ENCODE measurements around the gene RNF31.
"Not testable (repeated sequence)": the region's sequence is repeated elsewhere in the genome, so short reads cannot be mapped to it uniquely, and the experiment has no call there.

The RNF31 gene

GRCh38 chr14:24146978-24147760 is at the start of gene RNF31:
Gene RNF31 (plus strand): TSS chr14:24147498. CDS start chr14:24147699, 201 bp downstream.
- in situ Hi-C loops (cut with MboI; ENCODE audit: low sequenced_read_pairs), result no loop called here

DNA sequence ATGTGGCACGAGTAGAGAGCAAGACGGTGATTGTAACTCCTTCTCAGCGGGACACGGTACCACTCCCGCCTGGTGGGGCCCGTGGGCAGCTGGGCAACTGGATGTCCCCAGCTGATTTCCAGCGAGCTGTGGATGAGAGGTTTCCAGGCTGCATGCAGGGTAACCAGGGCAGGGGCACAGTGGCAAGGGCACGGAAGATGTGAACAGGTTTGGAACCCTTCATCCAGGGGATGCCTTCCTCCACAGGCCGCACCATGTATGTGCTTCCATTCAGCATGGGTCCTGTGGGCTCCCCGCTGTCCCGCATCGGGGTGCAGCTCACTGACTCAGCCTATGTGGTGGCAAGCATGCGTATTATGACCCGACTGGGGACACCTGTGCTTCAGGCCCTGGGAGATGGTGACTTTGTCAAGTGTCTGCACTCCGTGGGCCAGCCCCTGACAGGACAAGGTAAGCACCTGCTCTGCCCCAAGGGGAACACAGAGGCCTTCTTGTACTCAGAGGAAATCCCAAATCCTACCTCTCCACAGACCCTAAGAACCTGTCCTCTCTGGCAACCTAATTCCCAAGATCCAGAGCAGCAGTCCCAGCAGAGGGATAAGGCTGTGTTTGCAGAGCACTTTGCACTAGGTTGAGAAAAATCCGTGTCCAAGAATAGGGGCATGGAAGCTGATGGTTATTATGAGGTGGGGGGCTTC is 48.9 kb upstream of the RNF31 start:
- in situ Hi-C loops (cut with MboI; ENCODE audit: low sequenced_read_pairs), result no loop called here

GRCh38 chr14:24098927-24099813 is 48.1 kb upstream of the RNF31 start:
- in situ Hi-C loops (cut with MboI; ENCODE audit: low sequenced_read_pairs), result no loop called here

- in situ Hi-C loops (cut with MboI; ENCODE audit: low sequenced_read_pairs), result no loop called here
These were observed 46.9 kb upstream of the RNF31 start for GRCh38 chr14:24100197-24100981.

DNA sequence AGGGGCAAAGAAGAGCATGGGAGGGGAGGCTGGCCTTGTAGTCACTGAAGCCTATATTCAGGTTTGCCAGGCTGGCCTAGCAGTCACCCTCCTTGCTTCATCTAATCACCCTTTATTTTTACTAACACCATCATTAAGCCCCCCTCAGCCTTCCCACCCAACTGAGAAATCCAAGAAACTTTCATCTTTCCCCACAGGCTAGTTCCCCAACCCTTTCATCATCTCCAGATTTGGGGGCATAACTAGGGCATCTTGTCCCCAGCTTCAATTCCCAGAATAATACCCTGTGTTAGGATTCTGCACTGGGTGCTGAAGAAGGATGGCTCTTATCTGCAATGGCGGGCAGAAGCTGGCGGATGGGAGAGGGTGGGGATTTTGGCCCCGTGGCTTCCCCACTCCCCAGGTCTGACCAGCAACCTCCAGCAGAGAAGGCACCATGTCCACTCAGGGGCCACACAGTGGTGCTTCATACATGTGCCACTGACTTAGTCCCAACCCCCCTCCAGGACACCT is 46.3 kb upstream of the RNF31 start:
- in situ Hi-C loops (cut with MboI; ENCODE audit: low sequenced_read_pairs), result no loop called here

GRCh38 chr14:24102357-24103048 is 44.8 kb upstream of the RNF31 start:
- in situ Hi-C loops (cut with MboI; ENCODE audit: low sequenced_read_pairs), result no loop called here

DNA sequence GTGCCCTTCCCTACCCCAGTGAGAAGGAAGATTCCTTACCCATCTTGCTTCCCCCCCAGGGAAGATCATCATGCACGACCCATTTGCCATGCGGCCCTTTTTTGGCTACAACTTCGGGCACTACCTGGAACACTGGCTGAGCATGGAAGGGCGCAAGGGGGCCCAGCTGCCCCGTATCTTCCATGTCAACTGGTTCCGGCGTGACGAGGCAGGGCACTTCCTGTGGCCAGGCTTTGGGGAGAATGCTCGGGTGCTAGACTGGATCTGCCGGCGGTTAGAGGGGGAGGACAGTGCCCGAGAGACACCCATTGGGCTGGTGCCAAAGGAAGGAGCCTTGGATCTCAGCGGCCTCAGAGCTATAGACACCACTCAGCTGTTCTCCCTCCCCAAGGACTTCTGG is 43.8 kb upstream of the RNF31 start:
- in situ Hi-C loops (cut with MboI; ENCODE audit: low sequenced_read_pairs), result no loop called here

DNA sequence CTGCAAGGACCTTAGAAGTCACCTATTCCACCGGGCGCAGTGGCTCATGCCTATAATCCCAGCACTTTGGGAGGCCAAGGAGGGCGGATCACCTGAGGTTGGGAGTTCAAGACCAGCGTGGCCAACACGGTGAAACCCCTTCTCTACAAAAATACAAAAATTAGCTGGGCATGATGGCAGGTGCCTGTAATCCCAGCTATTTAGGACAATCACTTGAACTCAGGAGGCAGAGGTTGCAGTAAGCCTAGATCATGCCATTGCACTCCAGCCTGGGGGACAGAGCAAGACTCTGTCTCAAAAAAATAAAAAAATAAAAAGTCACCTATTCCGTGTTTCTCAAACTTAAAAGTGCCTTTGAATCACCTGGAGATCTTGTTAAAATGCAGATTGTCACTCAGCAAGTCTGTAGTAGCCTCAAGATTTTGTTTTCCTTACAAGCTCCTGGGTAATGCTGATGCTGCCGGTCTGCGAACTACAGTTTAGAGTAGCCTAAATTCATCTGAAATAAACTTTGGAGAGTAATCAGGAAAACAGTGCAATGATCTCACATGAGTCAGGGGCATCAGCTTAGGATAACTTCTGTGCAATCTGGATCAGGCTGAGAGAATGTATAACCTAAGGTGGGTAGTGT is 41.6 kb upstream of the RNF31 start:
- in situ Hi-C loops (cut with MboI; ENCODE audit: low sequenced_read_pairs), result not testable (repeated sequence)

- in situ Hi-C loops (cut with MboI; ENCODE audit: low sequenced_read_pairs), result no loop called here
These were observed 40.5 kb upstream of the RNF31 start for GRCh38 chr14:24106672-24107271.

- in situ Hi-C loops (cut with MboI; ENCODE audit: low sequenced_read_pairs), result no loop called here
These were observed 38.9 kb upstream of the RNF31 start for GRCh38 chr14:24108336-24108874.

GRCh38 chr14:24110060-24110459 is 37.2 kb upstream of the RNF31 start:
- in situ Hi-C loops (cut with MboI; ENCODE audit: low sequenced_read_pairs), result no loop called here

- in situ Hi-C loops (cut with MboI; ENCODE audit: low sequenced_read_pairs), result no loop called here
These were observed 36.8 kb upstream of the RNF31 start for GRCh38 chr14:24110523-24110922.

DNA sequence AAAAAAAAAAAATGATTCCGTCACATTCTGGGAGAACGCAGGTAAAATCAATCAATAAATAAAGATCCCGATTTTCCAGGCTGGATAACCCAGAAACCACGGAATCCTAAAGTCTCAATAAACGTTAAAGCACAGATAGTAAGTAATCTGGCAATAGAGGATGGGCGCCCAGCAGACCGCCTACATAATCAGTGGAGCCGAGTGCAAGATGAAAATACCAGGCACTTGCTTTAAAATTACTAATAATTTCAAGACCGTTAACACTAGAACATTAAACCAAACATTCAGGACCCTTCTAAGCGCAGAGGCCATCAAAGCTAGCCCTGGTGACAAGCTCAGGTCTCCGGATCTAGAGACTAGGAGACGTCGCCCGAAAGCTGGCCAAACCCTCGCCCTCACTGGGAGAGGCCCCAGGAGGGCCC is 33.9 kb upstream of the RNF31 start:
- in situ Hi-C loops (cut with MboI; ENCODE audit: low sequenced_read_pairs), result no loop called here

- in situ Hi-C loops (cut with MboI; ENCODE audit: low sequenced_read_pairs), result no loop called here
These were observed 33.3 kb upstream of the RNF31 start for GRCh38 chr14:24113801-24114531.

DNA sequence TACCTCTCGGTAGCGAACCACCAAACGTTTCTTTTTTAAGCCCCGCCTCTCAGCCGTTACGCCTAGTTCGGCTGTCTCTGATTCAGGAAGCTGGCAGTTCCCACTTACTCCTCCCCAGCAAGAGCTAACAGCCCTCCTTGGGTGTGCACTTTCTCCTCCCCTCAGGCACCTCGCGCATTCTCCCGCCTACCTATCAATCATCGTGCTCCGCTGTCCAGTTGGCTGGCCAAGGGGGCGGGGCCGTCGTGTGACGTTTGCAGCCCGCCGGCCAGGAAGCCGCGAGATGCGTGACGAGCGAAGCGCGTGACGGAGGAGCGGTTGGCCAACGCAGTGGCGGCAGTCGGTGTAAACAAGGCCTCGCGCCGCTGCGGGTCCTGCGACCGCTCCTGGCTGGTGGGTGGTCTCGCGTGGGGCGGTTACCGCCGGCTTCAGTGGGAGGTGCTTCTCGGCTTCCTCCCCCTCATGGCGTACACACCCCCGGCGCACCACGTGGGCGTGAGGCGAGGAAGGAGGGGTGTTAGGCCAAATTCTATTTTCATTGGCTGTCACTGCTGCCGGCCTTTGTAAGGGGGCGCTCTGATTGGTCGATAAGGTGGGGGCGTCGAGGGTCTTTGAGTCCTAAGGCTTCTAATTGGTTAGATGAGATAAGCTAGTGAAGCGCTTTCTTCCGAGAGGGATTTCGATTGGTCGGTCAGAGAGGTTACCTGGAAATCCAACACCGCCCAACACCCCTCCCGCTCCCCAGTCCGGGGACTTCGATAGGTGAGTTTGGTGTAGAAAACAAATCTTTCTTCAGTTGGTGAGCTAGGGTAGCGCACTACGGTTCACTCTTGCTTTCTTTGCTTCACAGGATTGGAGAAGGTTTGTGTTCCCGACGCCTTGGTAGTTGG is 32.5 kb upstream of the RNF31 start, which contains the start of the genes DCAF11 and NRL:
Gene DCAF11 (plus strand): TSS at position 246 of the 890 bp plus-strand sequence. CDS start 818 bp downstream, outside the sequence.
Gene NRL (minus strand): TSS at position 418 of the 890 bp plus-strand sequence. CDS start 32,101 bp downstream, outside the sequence.
- in situ Hi-C loops (cut with MboI; ENCODE audit: low sequenced_read_pairs), result no loop called here

DNA sequence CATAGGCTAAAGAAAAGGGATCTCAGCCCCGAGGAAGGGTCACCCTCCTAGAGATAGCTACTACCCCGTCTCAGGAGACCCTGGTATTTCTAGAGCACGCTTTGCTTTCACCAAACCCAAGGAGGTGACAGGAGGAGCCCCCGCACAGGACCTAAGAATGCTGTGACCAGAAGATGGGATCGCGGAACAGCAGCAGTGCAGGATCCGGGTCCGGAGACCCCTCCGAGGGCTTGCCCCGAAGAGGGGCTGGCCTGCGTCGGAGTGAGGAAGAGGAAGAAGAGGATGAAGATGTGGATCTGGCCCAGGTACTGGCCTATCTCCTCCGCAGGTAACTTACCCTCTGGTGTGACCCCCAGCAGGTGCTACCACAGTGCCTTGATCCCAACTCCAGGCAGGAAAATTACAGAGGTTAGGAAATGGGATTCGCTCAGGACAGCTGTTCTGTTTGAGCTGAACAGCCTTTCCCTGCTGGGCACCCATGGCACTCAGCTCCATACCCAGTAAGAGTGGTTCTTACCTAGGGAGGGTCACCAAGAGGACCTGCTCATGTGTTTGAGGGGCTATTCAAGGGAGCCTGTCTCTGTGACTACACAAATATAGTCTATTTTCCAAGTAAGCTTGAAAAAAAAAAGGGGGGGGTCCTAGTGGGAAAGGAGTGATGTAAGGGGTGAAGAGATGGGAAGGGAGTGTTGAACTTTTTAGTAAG is 31.7 kb upstream of the RNF31 start:
- in situ Hi-C loops (cut with MboI; ENCODE audit: low sequenced_read_pairs), result no loop called here
